HEK293T (cell line): ENCODE data around the gene RXFP3.

Experiments used
- ARNT ChIP-seq: fragments of 450-650 bp; IDR thresholded peaks from 2 replicates; pipeline ENCODE4 v1.6.1; 2017; ENCODE audit warnings: mild to moderate bottlenecking
- BHLHE40 ChIP-seq: fragments of 450-650 bp; IDR thresholded peaks from 2 replicates; pipeline ENCODE4 v1.6.1; 2016; ENCODE audit warnings: mild to moderate bottlenecking, moderate library complexity, borderline replicate concordance
- ELF4 ChIP-seq: fragments of 450-650 bp; IDR thresholded peaks from 2 replicates; pipeline ENCODE4 v1.6.1; 2017; ENCODE audit warnings: antibody characterized with exemption
- FOXA1 ChIP-seq: fragments of 450-650 bp; IDR thresholded peaks from 2 replicates; pipeline ENCODE4 v1.6.1; 2016; ENCODE audit warnings: mild to moderate bottlenecking
- SP1 ChIP-seq: fragments of 450-650 bp; IDR thresholded peaks from 2 replicates; pipeline ENCODE4 v1.6.1; 2017
- TARDBP ChIP-seq: fragments of 450-650 bp; IDR thresholded peaks from 2 replicates; pipeline ENCODE4 v1.6.1; 2016

DNA sequence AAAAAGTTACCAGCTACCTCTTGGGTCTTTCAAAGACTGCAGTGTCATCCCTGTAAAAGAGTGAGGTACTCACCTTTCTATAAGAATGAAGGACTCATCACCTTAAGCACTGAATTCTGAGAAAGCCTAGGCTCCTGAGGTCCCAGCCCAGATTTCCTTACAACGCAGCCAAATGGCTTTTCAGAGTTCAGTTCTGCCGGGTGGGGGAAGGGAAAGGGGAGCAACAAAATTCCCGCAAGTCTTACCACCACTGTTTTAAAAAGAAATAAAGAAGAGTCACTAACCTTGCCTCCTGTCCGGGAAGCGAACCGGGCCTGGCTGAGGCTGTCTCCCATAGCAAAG is 44.8 kb upstream of the RXFP3 start:
- TF ChIP-seq SP1 = no peak
- no peak for TF ChIP-seq FOXA1
- no peak for TF ChIP-seq BHLHE40
- TF ChIP-seq TARDBP = no peak
- no peak for TF ChIP-seq ELF4
- no peak for TF ChIP-seq ARNT
